ENCODE results near the gene TRIM71.
"Not testable (repeated sequence)": the region's sequence is repeated elsewhere in the genome, so short reads cannot be mapped to it uniquely, and the experiment has no call there.

TRIM71 gene

GRCh38 chr3:32837789-32838188, 20.0 kb downstream of the TRIM71 start:
- FAIRE-seq (no peak), DNase-seq (ENCODE audit: insufficient read length) (no peak)
- TF ChIP-seq POLR2A (IDR thresholded peaks at IDR 0.05; ENCODE audit: low read depth, low read length) (no peak), POLR2AphosphoS5 (IDR thresholded peaks at IDR 0.05; ENCODE audit: low read depth, low read length) (no peak), TAF1 (IDR thresholded peaks at IDR 0.05; ENCODE audit: borderline replicate concordance, low read depth, low read length) (no peak)

DNA sequence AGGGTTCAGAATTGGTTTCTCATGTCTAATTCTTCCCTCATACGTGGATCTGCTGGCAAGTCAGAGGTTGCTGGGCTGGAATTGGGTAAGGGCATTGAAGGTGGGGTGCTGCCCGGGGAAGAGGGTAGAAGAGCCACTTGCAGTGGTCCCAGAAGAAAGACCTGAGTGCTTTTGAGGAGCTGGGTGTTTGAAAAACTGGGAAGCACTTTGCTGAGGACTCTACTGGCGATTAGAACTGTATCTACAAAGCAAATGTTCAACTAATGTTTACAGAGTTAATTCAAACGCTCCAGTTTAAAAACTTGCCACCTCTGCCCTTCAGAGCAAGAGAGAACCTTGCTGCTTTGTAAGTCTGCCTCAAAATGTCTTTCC, 21.9 kb downstream of the TRIM71 start:
- no peak for FAIRE-seq
- TF ChIP-seq POLR2AphosphoS5 (IDR thresholded peaks at IDR 0.05; ENCODE audit: low read depth, low read length), result no peak
- no peak for TF ChIP-seq TAF1 (IDR thresholded peaks at IDR 0.05; ENCODE audit: borderline replicate concordance, low read depth, low read length)
- no peak for TF ChIP-seq POLR2A (IDR thresholded peaks at IDR 0.05; ENCODE audit: low read depth, low read length)
- DNase-seq (ENCODE audit: insufficient read length), result no peak

- no peak for DNase-seq (ENCODE audit: insufficient read length)
- no peak for TF ChIP-seq POLR2A (IDR thresholded peaks at IDR 0.05; ENCODE audit: low read depth, low read length)
- TF ChIP-seq POLR2AphosphoS5 (IDR thresholded peaks at IDR 0.05; ENCODE audit: low read depth, low read length), result no peak
- no peak for TF ChIP-seq TAF1 (IDR thresholded peaks at IDR 0.05; ENCODE audit: borderline replicate concordance, low read depth, low read length)
- no peak for FAIRE-seq
Observed at GRCh38 chr3:32840086-32840841, 22.5 kb downstream of the TRIM71 start.

DNA sequence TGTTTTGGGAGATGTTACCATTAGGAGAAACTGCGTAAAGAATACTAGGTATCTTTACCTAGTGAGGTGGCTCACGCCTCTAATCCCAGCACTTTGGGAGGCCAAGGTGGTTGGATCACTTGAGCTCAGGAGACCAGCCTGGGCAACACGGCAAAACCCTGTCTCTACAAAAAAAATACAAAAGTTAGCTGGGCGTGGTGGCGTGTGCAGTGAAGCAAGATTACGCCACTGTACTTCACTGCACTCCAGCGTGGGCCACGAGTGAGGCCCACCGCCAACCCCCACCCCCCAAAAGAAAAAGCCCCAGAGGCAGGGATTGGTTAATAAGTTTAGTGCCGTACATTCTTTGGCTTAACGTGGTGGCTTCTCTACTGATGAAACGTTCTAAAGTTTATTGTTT, 23.5 kb downstream of the TRIM71 start:
- no peak for DNase-seq (ENCODE audit: insufficient read length)
- TF ChIP-seq POLR2A (IDR thresholded peaks at IDR 0.05; ENCODE audit: low read depth, low read length), result no peak
- TF ChIP-seq POLR2AphosphoS5 (IDR thresholded peaks at IDR 0.05; ENCODE audit: low read depth, low read length), result no peak
- no peak for TF ChIP-seq TAF1 (IDR thresholded peaks at IDR 0.05; ENCODE audit: borderline replicate concordance, low read depth, low read length)
- FAIRE-seq, result no peak

GRCh38 chr3:32841867-32842470, 24.2 kb downstream of the TRIM71 start:
- FAIRE-seq (peak; percentile 86), DNase-seq (ENCODE audit: insufficient read length) (no peak)
- TF ChIP-seq POLR2AphosphoS5 (IDR thresholded peaks at IDR 0.05; ENCODE audit: low read depth, low read length), result no peak
- no peak for TF ChIP-seq POLR2A (IDR thresholded peaks at IDR 0.05; ENCODE audit: low read depth, low read length)
- TF ChIP-seq TAF1 (IDR thresholded peaks at IDR 0.05; ENCODE audit: borderline replicate concordance, low read depth, low read length), result no peak

- FAIRE-seq (peak; percentile 67), DNase-seq (ENCODE audit: insufficient read length) (no peak)
- TF ChIP-seq TAF1 (IDR thresholded peaks at IDR 0.05; ENCODE audit: borderline replicate concordance, low read depth, low read length), result no peak
- no peak for TF ChIP-seq POLR2AphosphoS5 (IDR thresholded peaks at IDR 0.05; ENCODE audit: low read depth, low read length)
- no peak for TF ChIP-seq POLR2A (IDR thresholded peaks at IDR 0.05; ENCODE audit: low read depth, low read length)
Observed at GRCh38 chr3:32842531-32842931, 24.7 kb downstream of the TRIM71 start.

- no peak for DNase-seq (ENCODE audit: insufficient read length)
- TF ChIP-seq POLR2A (IDR thresholded peaks at IDR 0.05; ENCODE audit: low read depth, low read length) (no peak), TAF1 (IDR thresholded peaks at IDR 0.05; ENCODE audit: borderline replicate concordance, low read depth, low read length) (no peak), POLR2AphosphoS5 (IDR thresholded peaks at IDR 0.05; ENCODE audit: low read depth, low read length) (no peak)
- no peak for FAIRE-seq
Observed at GRCh38 chr3:32842987-32843386, 25.2 kb downstream of the TRIM71 start.

GRCh38 chr3:32843510-32844321, 25.9 kb downstream of the TRIM71 start:
- DNase-seq (ENCODE audit: insufficient read length) (no peak), FAIRE-seq (no peak)
- no peak for TF ChIP-seq POLR2A (IDR thresholded peaks at IDR 0.05; ENCODE audit: low read depth, low read length)
- no peak for TF ChIP-seq TAF1 (IDR thresholded peaks at IDR 0.05; ENCODE audit: borderline replicate concordance, low read depth, low read length)
- TF ChIP-seq POLR2AphosphoS5 (IDR thresholded peaks at IDR 0.05; ENCODE audit: low read depth, low read length), result no peak

- no peak for TF ChIP-seq TAF1 (IDR thresholded peaks at IDR 0.05; ENCODE audit: borderline replicate concordance, low read depth, low read length)
- FAIRE-seq (no peak), DNase-seq (ENCODE audit: insufficient read length) (no peak)
Observed at GRCh38 chr3:32844322-32844654, 26.5 kb downstream of the TRIM71 start.

DNA sequence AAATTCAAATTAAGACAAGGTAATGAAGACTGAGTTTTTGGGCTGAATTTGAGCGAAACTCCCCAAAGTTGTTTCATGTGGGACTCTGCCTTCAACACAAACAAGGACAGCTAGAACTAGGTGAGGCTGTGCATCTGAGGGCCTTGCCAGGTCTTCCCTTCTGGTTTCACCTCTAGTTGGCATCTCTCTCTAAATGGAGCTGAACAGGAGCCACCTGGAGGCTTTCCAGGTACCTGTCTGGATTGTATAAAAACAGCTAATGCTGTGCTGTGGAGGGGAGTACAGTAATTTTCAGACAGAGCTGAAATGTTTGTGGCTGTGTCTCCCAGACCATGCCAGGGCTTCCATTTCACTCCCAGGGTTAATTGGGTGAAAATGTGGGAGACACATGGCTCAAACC, 27.1 kb downstream of the TRIM71 start:
- TF ChIP-seq TAF1 (IDR thresholded peaks at IDR 0.05; ENCODE audit: borderline replicate concordance, low read depth, low read length), result no peak
- TF ChIP-seq POLR2A (IDR thresholded peaks at IDR 0.05; ENCODE audit: low read depth, low read length), result no peak
- TF ChIP-seq POLR2AphosphoS5 (IDR thresholded peaks at IDR 0.05; ENCODE audit: low read depth, low read length), result no peak
- DNase-seq (ENCODE audit: insufficient read length) (no peak), FAIRE-seq (no peak)

DNA sequence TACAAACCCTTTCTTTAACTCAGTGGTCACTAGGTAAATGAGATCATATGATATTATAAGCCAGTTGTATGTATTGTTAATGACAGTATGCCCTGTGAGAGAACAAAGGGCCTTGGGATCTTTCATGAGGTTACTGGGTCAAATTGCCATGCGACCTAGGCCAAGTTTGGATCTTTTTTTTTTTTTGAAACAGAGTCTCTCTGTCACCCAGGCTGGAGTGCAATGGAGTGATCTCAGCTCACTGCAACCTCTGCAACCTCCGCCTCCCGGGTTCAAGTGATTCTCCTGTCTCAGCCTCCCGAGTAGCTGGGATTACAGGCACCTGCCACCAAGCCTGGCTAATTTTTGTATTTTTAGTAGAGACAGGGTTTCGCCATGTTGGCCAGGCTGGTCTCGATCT, 27.7 kb downstream of the TRIM71 start:
- not testable (repeated sequence) for DNase-seq (ENCODE audit: insufficient read length); FAIRE-seq

- not testable (repeated sequence) for FAIRE-seq; DNase-seq (ENCODE audit: insufficient read length)
Observed at GRCh38 chr3:32847045-32847444, 29.2 kb downstream of the TRIM71 start.
